ENCODE results near the gene HAUS1. TPM values are rescaled to one million over a fixed set of nuclear protein-coding genes. Genes with fewer than 3 reads are reported as not detected.

The HAUS1 gene
- total RNA-seq, 1 experiment from 2014 or later = 58.7 TPM

GRCh38 chr18:46097801-46098615 lies 6.2 kb upstream of the HAUS1 start, which contains the start of gene ATP5F1A (continued):
- TF ChIP-seq, protein P1, sequence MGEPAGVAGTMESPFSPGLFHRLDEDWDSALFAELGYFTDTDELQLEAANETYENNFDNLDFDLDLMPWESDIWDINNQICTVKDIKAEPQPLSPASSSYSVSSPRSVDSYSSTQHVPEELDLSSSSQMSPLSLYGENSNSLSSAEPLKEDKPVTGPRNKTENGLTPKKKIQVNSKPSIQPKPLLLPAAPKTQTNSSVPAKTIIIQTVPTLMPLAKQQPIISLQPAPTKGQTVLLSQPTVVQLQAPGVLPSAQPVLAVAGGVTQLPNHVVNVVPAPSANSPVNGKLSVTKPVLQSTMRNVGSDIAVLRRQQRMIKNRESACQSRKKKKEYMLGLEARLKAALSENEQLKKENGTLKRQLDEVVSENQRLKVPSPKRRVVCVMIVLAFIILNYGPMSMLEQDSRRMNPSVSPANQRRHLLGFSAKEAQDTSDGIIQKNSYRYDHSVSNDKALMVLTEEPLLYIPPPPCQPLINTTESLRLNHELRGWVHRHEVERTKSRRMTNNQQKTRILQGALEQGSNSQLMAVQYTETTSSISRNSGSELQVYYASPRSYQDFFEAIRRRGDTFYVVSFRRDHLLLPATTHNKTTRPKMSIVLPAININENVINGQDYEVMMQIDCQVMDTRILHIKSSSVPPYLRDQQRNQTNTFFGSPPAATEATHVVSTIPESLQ (CRISPR knock-in tag; IDR thresholded peaks at IDR 0.05) = 0 out of 2 replicates have a peak, but pooled peaks have one; percentile 33
- TF ChIP-seq NR2C2 (CRISPR knock-in tag; IDR thresholded peaks at IDR 0.05) (peak; percentile 94), ZNF219 (CRISPR knock-in tag; IDR thresholded peaks at IDR 0.05; ENCODE audit: borderline replicate concordance) (no peak; the same call in 1 of the 2 replicates), ELF4 (CRISPR knock-in tag; IDR thresholded peaks at IDR 0.05; ENCODE audit: low read depth) (no peak), HMGXB4 (CRISPR knock-in tag; IDR thresholded peaks at IDR 0.05) (peak; percentile 96), ZNF671 (CRISPR knock-in tag; IDR thresholded peaks at IDR 0.05) (no peak), E2F1 (CRISPR knock-in tag; IDR thresholded peaks at IDR 0.05) (no peak), ESRRA (CRISPR knock-in tag; IDR thresholded peaks at IDR 0.05; ENCODE audit: borderline replicate concordance) (peak; percentile 93), ZNF396 (CRISPR knock-in tag; IDR thresholded peaks at IDR 0.05; ENCODE audit: borderline replicate concordance) (no peak), AFF4 (CRISPR knock-in tag; IDR thresholded peaks at IDR 0.05; ENCODE audit: borderline replicate concordance) (peak; percentile 14; the same call in 1 of the 2 replicates), SMAD4 (CRISPR knock-in tag; IDR thresholded peaks at IDR 0.05) (no peak), MYBL2 (CRISPR knock-in tag; IDR thresholded peaks at IDR 0.05) (peak; percentile 76; the same call in 1 of the 2 replicates), ZNF532 (CRISPR knock-in tag; IDR thresholded peaks at IDR 0.05; ENCODE audit: borderline replicate concordance) (no peak), IRF2 (CRISPR knock-in tag; IDR thresholded peaks at IDR 0.05; ENCODE audit: borderline replicate concordance, low read depth) (no peak), ZNF423 (CRISPR knock-in tag; IDR thresholded peaks at IDR 0.05) (no peak), RELA (CRISPR knock-in tag; IDR thresholded peaks at IDR 0.05; ENCODE audit: borderline replicate concordance) (no peak), ZNF121 (CRISPR knock-in tag; IDR thresholded peaks at IDR 0.05) (0 out of 2 replicates have a peak, but pooled peaks have one; percentile 33)
- TF ChIP-seq, protein P2, sequence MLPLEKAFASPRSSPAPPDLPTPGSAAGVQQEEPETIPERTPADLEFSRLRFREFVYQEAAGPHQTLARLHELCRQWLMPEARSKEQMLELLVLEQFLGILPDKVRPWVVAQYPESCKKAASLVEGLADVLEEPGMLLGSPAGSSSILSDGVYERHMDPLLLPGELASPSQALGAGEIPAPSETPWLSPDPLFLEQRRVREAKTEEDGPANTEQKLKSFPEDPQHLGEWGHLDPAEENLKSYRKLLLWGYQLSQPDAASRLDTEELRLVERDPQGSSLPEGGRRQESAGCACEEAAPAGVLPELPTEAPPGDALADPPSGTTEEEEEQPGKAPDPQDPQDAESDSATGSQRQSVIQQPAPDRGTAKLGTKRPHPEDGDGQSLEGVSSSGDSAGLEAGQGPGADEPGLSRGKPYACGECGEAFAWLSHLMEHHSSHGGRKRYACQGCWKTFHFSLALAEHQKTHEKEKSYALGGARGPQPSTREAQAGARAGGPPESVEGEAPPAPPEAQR (CRISPR knock-in tag; IDR thresholded peaks at IDR 0.05) = no peak
- TF ChIP-seq, protein P3, sequence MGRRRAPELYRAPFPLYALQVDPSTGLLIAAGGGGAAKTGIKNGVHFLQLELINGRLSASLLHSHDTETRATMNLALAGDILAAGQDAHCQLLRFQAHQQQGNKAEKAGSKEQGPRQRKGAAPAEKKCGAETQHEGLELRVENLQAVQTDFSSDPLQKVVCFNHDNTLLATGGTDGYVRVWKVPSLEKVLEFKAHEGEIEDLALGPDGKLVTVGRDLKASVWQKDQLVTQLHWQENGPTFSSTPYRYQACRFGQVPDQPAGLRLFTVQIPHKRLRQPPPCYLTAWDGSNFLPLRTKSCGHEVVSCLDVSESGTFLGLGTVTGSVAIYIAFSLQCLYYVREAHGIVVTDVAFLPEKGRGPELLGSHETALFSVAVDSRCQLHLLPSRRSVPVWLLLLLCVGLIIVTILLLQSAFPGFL (CRISPR knock-in tag; IDR thresholded peaks at IDR 0.05; ENCODE audit: borderline replicate concordance) = no peak

Data from WTC11 (cell line).